Measurements from ENCODE around the gene ZNF157.
"Not testable (repeated sequence)": the region's sequence is repeated elsewhere in the genome, so short reads cannot be mapped to it uniquely, and the experiment has no call there.

ZNF157 gene

DNA sequence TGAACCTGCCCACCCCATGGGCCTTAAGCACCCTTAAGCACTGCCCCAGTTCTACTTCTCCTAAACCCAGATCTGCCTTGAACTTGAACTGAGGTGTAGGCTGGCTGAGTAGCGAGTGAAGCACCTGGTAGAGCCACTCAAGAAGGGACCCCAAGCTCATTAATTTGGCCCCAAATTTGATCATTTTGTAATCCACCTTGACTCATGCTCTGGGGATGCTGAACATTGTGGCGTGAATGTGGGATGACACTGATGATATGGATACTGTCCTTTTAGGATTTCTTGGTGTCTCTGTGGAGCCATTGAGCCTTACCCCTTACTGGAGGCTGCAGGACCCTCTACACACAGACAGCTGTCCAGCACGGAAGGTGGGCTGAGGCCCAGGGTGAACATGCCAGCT, at the start of gene ZNF157:
TSS of gene ZNF157 (plus strand) at position 301 of the 400 bp plus-strand sequence. CDS start at position 392, 91 bp downstream.
- no peak for DNase-seq

DNA sequence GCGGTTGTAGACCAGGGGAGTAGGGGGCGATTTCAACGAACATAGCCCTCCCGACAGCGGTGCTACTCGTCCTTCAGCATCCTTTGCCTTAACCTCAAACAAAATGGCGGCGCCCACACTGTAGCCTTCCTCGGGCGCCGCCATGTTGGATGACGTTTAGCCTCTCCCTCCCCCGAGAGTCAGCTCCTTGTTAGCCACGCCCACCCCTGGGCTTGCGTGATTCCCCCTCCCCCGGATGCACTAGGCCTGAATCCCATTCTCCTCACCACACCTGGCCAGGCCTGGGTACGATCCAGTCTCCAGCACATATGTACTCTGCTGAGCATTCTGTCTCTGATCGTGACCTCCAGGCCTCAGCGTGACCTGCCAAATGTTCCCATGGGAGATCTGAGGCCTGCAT, 49.0 kb upstream of the ZNF157 start:
- DNase-seq: peak; percentile 1

- DNase-seq: no peak
Observed at GRCh38 chrX:47321823-47322371, 48.5 kb upstream of the ZNF157 start.

- DNase-seq: no peak
Observed at GRCh38 chrX:47327902-47328301, 42.5 kb upstream of the ZNF157 start.

DNA sequence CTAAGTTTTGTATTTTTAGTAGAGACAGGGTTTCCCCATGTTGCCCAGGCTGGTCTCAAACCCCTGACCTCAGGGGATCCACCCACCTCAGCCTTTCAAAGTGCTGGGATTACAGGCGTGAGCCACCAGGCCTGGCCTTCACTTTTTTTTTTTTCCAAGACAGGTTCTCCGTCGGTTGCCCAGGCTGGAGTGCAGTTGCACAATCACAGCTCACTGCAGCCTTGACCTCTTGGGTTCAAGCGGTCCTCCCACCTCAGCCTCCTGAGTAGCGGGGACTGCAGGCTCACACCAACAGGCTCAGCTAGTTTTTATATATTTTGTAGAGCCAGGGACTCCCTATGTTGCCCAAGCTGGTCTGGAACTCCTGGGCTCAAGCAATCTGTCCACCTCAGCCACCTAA, 37.6 kb upstream of the ZNF157 start:
- not testable (repeated sequence) for DNase-seq

GRCh38 chrX:47351706-47352105, 18.7 kb upstream of the ZNF157 start:
- no peak for DNase-seq

DNA sequence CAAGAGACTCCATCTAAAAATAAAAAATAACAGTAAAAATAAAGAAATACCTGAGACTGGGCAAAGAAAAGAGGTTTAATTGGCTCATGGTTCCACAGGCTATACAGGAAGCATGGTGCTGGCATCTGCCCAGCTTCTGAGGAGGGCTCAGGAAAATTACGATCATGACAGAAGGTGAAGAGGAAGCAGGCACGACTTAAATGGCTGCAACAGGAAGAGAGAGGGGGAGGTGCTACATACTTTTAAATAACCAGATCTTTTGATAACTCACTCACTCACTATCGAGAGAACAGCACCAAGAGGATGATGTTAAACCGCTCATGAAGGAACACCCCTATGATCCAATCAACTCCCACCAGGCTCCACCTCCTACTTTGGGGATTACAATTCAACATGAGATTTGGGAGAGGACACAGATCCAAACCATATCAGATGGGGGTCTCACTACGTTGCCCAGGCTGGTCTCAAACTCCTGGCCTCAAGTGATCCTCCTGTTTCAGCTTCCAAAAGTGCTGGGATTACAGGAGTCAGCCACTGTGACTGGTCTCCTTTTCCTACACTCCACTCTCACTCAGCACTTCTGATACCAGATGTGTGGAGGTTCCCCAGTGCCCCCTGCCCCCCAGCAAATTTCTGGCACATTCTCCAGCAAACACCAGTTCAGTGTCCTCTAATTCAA, 11.9 kb upstream of the ZNF157 start:
- no peak for DNase-seq

- no peak for DNase-seq
Observed at GRCh38 chrX:47360423-47361179, 9.8 kb upstream of the ZNF157 start.

- peak; percentile 3 for DNase-seq
Observed at GRCh38 chrX:47361538-47362511, 8.6 kb upstream of the ZNF157 start.

GRCh38 chrX:47366041-47366722, 4.2 kb upstream of the ZNF157 start:
- peak; percentile 73 for DNase-seq

- no peak for DNase-seq
Observed at GRCh38 chrX:47373198-47373597, 2.8 kb downstream of the ZNF157 start.

DNA sequence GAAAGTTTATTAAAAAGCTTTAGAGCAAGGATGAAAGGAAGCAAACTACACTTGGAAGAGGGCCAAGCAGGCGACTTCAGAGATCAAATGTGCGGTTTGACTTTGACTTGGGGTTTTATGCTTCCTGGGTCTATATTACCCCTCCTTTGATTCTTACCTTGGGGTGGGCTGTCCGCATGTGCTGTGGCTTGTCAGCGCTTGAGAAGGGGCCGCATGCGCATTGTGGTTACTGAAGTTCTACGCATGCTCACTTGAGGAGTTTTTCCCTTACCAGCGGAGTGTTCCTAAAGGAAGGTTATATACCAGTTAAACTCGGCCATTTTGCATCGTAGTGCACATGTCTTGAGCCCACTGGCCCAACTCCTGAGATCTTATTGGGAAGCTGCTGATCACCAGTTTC, 9.9 kb downstream of the ZNF157 start:
- peak; percentile 42 for DNase-seq

- DNase-seq: not testable (repeated sequence)
Observed at GRCh38 chrX:47380837-47381236, 10.5 kb downstream of the ZNF157 start.

DNA sequence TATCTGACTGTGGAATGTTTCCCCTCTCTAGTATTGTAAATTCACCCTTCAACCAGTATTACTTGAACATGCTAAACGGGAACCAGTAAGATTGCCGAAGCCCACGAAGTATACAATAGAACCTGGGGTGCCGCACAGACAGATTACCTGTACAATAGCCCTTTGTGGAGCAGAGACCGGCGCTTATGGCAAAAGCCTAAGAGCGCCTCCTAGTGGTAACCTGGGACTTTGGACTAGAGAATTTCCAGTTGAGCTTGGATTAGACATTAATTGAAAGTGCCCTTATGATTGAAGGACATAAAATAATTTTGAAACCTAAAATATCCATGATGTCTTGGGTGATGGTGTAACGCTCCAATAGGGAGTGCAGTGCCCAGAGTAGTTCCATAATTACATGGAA, 14.1 kb downstream of the ZNF157 start:
- DNase-seq: peak; percentile 85

DNA sequence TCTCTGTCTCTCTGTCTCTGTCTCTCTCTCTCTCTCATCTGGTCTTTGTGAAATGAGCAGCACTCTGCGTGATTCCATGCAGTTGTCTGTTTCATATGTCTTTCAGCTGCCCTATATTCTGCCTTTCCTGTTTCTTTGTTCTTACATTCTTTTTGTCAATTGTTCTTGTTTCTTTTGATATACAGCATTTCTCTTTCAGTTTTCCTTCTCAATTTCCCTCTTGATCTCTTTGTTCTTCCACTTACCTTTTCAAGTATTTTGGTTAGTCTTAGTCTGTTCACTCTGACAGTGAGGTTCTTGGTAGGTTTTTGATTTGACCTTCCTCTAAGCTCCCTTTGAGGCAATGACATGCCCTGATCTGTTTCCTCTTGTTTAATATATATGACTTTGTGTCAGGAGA, 20.4 kb downstream of the ZNF157 start:
- no peak for DNase-seq

DNA sequence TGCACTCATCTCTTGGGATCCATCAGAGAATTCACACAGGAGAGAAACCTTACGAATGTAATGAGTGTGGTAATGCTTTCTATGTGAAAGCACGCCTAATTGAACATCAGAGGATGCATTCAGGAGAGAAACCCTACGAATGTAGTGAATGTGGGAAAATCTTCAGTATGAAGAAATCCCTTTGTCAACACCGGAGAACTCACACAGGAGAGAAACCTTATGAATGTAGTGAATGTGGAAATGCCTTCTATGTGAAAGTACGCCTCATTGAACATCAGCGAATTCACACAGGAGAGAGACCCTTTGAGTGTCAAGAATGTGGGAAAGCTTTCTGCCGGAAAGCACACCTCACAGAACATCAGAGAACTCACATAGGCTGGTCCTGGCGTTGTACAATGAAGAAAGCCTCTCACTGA, 42.8 kb downstream of the ZNF157 start:
- DNase-seq: no peak

DNA sequence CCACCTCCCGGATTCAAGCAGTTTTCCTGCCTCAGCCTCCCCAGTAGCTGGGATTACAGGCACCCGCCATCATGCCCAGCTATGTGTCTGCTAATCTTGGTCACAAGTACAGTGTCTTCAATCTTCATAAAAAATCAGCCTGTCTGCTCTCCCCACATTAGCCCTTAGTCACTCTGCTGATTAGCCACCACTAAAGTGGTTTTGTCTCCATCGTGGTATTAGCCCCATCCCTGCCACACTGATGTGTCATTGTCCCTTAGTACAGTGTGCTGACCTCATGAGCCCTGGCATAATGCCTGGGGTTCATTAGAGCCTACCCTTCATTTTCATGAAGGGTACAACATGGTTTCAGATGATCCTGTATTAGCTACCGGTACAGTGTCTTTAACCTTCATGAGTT, 49.9 kb downstream of the ZNF157 start:
- no peak for DNase-seq

- no peak for DNase-seq
Observed at GRCh38 chrX:47420962-47421361, 50.6 kb downstream of the ZNF157 start.

DNA sequence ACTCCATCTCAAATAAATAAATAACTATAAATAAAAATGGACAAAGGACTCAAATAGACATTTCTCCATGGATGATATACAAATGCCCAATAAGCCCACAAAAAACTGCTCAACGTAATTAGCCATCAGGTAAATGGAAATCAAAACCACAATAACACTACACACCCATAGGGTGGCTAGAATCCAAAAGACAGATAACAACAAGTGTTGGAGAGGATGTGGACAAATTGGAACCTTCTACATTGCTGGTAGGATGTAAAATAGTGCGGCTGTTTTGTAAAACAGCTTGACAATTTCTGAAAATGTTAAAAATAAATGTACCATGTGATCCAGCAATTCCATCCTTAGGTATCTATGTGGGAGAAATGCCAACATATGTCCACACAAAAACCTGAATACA, 52.1 kb downstream of the ZNF157 start:
- DNase-seq: no peak

DNA sequence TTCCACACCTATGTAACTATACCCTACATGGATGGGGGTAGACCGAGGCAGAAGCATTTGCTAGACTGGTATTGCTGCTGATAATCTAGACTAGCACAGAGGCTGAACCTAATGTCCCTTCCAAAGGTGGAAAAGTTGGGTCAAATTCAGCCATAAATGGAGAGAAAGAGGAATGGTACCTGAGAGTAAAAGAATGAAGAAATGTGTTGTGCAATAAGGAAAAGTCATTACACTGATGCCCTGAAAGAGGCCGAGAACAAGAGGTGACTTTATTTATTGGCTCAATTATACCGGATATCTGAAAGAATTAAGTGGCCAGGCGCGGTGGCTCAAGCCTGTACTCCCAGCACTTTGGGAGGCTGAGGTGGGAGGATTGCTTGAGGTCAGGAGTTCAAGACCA, 60.5 kb downstream of the ZNF157 start:
- DNase-seq: no peak

GRCh38 chrX:47446431-47446830, 76.1 kb downstream of the ZNF157 start:
- DNase-seq: no peak

DNA sequence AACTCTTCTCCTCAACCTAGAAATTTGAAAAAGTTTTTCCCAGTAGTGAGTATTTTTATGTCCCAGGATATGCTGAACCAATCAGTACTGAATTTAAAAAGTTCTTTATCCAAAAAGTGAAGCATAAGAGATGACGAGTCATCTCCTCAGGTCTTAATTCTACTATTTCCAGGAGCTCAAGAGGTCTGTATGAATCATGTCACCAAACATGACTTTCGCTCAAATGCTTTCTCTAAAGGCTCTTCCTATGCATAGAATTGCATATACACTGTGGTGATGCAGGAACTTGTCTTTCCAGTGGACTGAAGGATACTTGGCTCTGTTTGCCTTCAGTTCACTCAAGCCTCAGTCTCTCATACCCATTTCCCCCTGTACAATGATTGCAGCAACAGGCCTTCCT, 76.6 kb downstream of the ZNF157 start:
- DNase-seq: no peak

Data from activated CD4-positive, alpha-beta T cell treated with anti-CD3 and anti-CD28 coated beads, Interleukin-2, Interleukin-6, amounts not matched to agents 100 ng/mL and 50 ng/mL, durations not matched to agents 16 hours and 8 hours (primary cell).